Gastrocnemius medialis (tissue), 4 donors: ENCODE data around the gene ZNF365. TPM values are rescaled to one million over a fixed set of nuclear protein-coding genes. Genes with fewer than 3 reads are reported as not detected.
"Not testable (repeated sequence)": the region's sequence is repeated elsewhere in the genome, so short reads cannot be mapped to it uniquely, and the experiment has no call there.

Experiments
- ATAC-seq, 2 donors: fragments of 150-250 bp; one replicate each; pipeline ENCODE4 v1.9.1; 2016
- DNase-seq, 2 donors: peaks; one replicate each; pipeline ENCODE4 v3.0.0-alpha.2; 2019
- H3K27ac ChIP-seq, 4 donors: fragments of 200-600 bp; sonication (generic); 1 replicate in 1 of 4; 2 replicates in 3 of 4; pipeline ENCODE4 v1.5.1; 2016 to 2018; ENCODE audit warnings: mild to moderate bottlenecking in 2 of 4, moderate library complexity in 1 of 4
- H3K27me3 ChIP-seq, 3 donors: fragments of 200-600 bp; sonication (generic) in 2 of 3; 1 replicate in 1 of 3; 2 replicates in 2 of 3; pipeline versions ENCODE4 v1.5.1 to v1.6.0; 2016 to 2019; ENCODE audit warnings: mild to moderate bottlenecking in 1 of 3, moderate library complexity in 1 of 3
- H3K36me3 ChIP-seq, 2 donors: fragments of 200-600 bp; sonication (generic) in 1 of 2; one replicate each; pipeline ENCODE4 v1.5.1; 2017 to 2018
- H3K4me1 ChIP-seq, 2 donors: fragments of 200-600 bp; sonication (generic) in 1 of 2; one replicate each; pipeline ENCODE4 v1.5.1; 2016 to 2017; ENCODE audit warnings: mild to moderate bottlenecking in 2 of 2
- H3K4me3 ChIP-seq, 4 donors: fragments of 200-600 bp; sonication (generic) in 3 of 4; 1 replicate in 1 of 4; 2 replicates in 3 of 4; pipeline ENCODE4 v1.5.1; 2016 to 2019; ENCODE audit warnings: mild to moderate bottlenecking in 2 of 4
- H3K9me3 ChIP-seq, 3 donors: fragments of 200-600 bp; sonication (generic) in 2 of 3; 1 replicate in 1 of 3; 2 replicates in 2 of 3; pipeline ENCODE4 v1.5.1; 2016 to 2019
- CTCF ChIP-seq, 5 experiments: fragments of 450-650 bp in 3 of 5; fragments of 200-600 bp in 2 of 5; sonication (generic) in 2 of 5; IDR thresholded peaks in 4 of 5; conservative IDR thresholded peaks in 1 of 5; 1 replicate in 4 of 5; 2 replicates in 1 of 5; pipeline ENCODE4 v1.5.1; 2016 to 2019; ENCODE audit warnings: antibody characterized with exemption in 5 of 5, mild to moderate bottlenecking in 3 of 5, moderate library complexity in 3 of 5
- POLR2A ChIP-seq, 2 donors: fragments of 450-650 bp; IDR thresholded peaks; one replicate each; pipeline ENCODE4 v1.6.1; 2017; ENCODE audit warnings: antibody characterized with exemption in 2 of 2, mild to moderate bottlenecking in 2 of 2, moderate library complexity in 2 of 2
- in situ Hi-C, 4 donors: fragments of 200-750 bp; cut with MboI; loops; one replicate each; pipeline versions ENCODE4 v1.15.0 to v1.8.0; 2017; ENCODE audit warnings: low sequenced_read_pairs in 4 of 4
- intact Hi-C: fragments of 100-400 bp; cut with DNase I; formaldehyde crosslinking; loops from one replicate; pipeline ENCODE4 v1.15.1; 2023; ENCODE audit warnings: low total_unique reads
- total RNA-seq, 4 donors: library from RNA; depleted of rRNA; stranded (reverse); fragments of >200 nt; gene quantifications; one replicate each; pipeline versions ENCODE4 v1.1.0 to v1.2.3, GENCODE V29; 2016

The ZNF365 gene
- total RNA-seq, 4 donors from 2014 or later: not detected

- TF ChIP-seq POLR2A (IDR thresholded peaks at IDR 0.05) (no peak), CTCF (IDR thresholded peaks at IDR 0.05 in 4 of 5, conservative IDR thresholded peaks at IDR 0.05 in 1 of 5) (no peak)
- Histone ChIP-seq H3K36me3 (no peaks in the 10 kb centered on the region), H3K4me3 (no peak overlapping the region), H3K27ac (no peak overlapping the region), H3K27me3 (no peaks in the 10 kb centered on the region), H3K9me3 (no peaks in the 10 kb centered on the region), H3K4me1 (no peaks in the 10 kb centered on the region)
- DNase-seq (no peak), ATAC-seq (no peak)
- intact Hi-C loops: no loop called here
- in situ Hi-C loops: no loop called here
Observed at GRCh38 chr10:62394556-62395018, 20.4 kb downstream of the ZNF365 start.

- Histone ChIP-seq H3K4me3 (no peak overlapping the region), H3K4me1 (no peaks in the 10 kb centered on the region), H3K36me3 (no peaks in the 10 kb centered on the region), H3K9me3 (no peaks in the 10 kb centered on the region), H3K27me3 (no peaks in the 10 kb centered on the region), H3K27ac (no peak overlapping the region)
- no peak for ATAC-seq
- in situ Hi-C loops: no loop called here
- intact Hi-C loops: no loop called here
- TF ChIP-seq CTCF (IDR thresholded peaks at IDR 0.05 in 4 of 5, conservative IDR thresholded peaks at IDR 0.05 in 1 of 5) (no peak), POLR2A (IDR thresholded peaks at IDR 0.05) (no peak)
- no peak for DNase-seq
Observed at GRCh38 chr10:62395892-62396291, 21.7 kb downstream of the ZNF365 start.

- intact Hi-C loops: no loop called here
- no peak overlapping the region for H3K27ac ChIP-seq
- no peak for DNase-seq
- no peak for TF ChIP-seq CTCF (IDR thresholded peaks at IDR 0.05 in 4 of 5, conservative IDR thresholded peaks at IDR 0.05 in 1 of 5)
- TF ChIP-seq POLR2A (IDR thresholded peaks at IDR 0.05): no peak
- no peaks in the 10 kb centered on the region for H3K9me3 ChIP-seq
- no peaks in the 10 kb centered on the region for H3K36me3 ChIP-seq
- no peaks in the 10 kb centered on the region for H3K27me3 ChIP-seq
- no peaks in the 10 kb centered on the region for H3K4me1 ChIP-seq
- no peak for ATAC-seq
- in situ Hi-C loops: no loop called here
- no peak overlapping the region for H3K4me3 ChIP-seq
Observed at GRCh38 chr10:62396864-62397263, 22.7 kb downstream of the ZNF365 start.

GRCh38 chr10:62399211-62399610 is 25.0 kb downstream of the ZNF365 start:
- no peaks in the 10 kb centered on the region for H3K36me3 ChIP-seq
- in situ Hi-C loops: no loop called here
- H3K27ac ChIP-seq: no peak overlapping the region
- intact Hi-C loops: no loop called here
- no peak for DNase-seq
- ATAC-seq: no peak
- no peak overlapping the region for H3K4me3 ChIP-seq
- no peaks in the 10 kb centered on the region for H3K27me3 ChIP-seq
- TF ChIP-seq POLR2A (IDR thresholded peaks at IDR 0.05) (no peak), CTCF (IDR thresholded peaks at IDR 0.05 in 4 of 5, conservative IDR thresholded peaks at IDR 0.05 in 1 of 5) (no peak)
- no peaks in the 10 kb centered on the region for H3K9me3 ChIP-seq
- H3K4me1 ChIP-seq: no peaks in the 10 kb centered on the region

- intact Hi-C loops: no loop called here
- Histone ChIP-seq H3K9me3 (no peaks in the 10 kb centered on the region), H3K4me1 (no peaks in the 10 kb centered on the region), H3K27ac (no peak overlapping the region), H3K4me3 (no peak overlapping the region), H3K27me3 (no peaks in the 10 kb centered on the region), H3K36me3 (no peaks in the 10 kb centered on the region)
- no peak for TF ChIP-seq CTCF (IDR thresholded peaks at IDR 0.05 in 4 of 5, conservative IDR thresholded peaks at IDR 0.05 in 1 of 5)
- no peak for TF ChIP-seq POLR2A (IDR thresholded peaks at IDR 0.05)
- in situ Hi-C loops: no loop called here
- ATAC-seq (no peak), DNase-seq (no peak)
Observed at GRCh38 chr10:62402508-62402907, 28.3 kb downstream of the ZNF365 start.

- H3K4me3 ChIP-seq, H3K4me1 ChIP-seq, H3K36me3 ChIP-seq, H3K27ac ChIP-seq, H3K27me3 ChIP-seq, H3K9me3 ChIP-seq, in situ Hi-C loops, DNase-seq, ATAC-seq, intact Hi-C loops: not testable (repeated sequence)
Observed at GRCh38 chr10:62410528-62410927, 36.4 kb downstream of the ZNF365 start.

- H3K4me3 ChIP-seq, intact Hi-C loops, H3K27me3 ChIP-seq, in situ Hi-C loops, H3K36me3 ChIP-seq, DNase-seq, H3K4me1 ChIP-seq, ATAC-seq, H3K9me3 ChIP-seq, H3K27ac ChIP-seq: not testable (repeated sequence)
Observed at GRCh38 chr10:62410934-62411333, 36.8 kb downstream of the ZNF365 start.
